HG03460 (cell line): ENCODE results near the gene IL18BP.

ENCODE experiments used
- ATAC-seq: cut with Tn5 transposase; IDR thresholded peaks from one replicate; pipeline ENCODE4 v1.9.1; 2021; ENCODE audit not compliant: unreplicated experiment

IL18BP gene

GRCh38 chr11:71996517-71996916 lies 2.2 kb upstream of the IL18BP start:
- ATAC-seq: no peak

- ATAC-seq: no peak
These were observed 1.8 kb upstream of the IL18BP start for GRCh38 chr11:71996946-71997345.

- ATAC-seq: no peak
These were observed 1.1 kb upstream of the IL18BP start for GRCh38 chr11:71997594-71997993.

- ATAC-seq: no peak
These were observed 648 bp upstream of the IL18BP start for GRCh38 chr11:71998061-71998460.

- ATAC-seq: no peak
These were observed 653 bp downstream of the IL18BP start for GRCh38 chr11:71999362-71999761.

- ATAC-seq: no peak
These were observed 1.1 kb downstream of the IL18BP start for GRCh38 chr11:71999798-72000197.

- ATAC-seq: no peak
These were observed 1.6 kb downstream of the IL18BP start for GRCh38 chr11:72000202-72000867.

- no peak for ATAC-seq
These were observed 2.6 kb downstream of the IL18BP start for GRCh38 chr11:72001285-72001684.

GRCh38 chr11:72001834-72002591 lies 3.3 kb downstream of the IL18BP start:
- no peak for ATAC-seq

GRCh38 chr11:72002841-72003775 lies 4.4 kb downstream of the IL18BP start:
- ATAC-seq: no peak

GRCh38 chr11:72003776-72004171 lies 5.1 kb downstream of the IL18BP start:
- ATAC-seq: no peak

- no peak for ATAC-seq
These were observed 6.0 kb downstream of the IL18BP start for GRCh38 chr11:72004515-72005346.

GRCh38 chr11:72005347-72006260 lies 6.9 kb downstream of the IL18BP start:
- no peak for ATAC-seq

GRCh38 chr11:72006309-72007088 lies 7.8 kb downstream of the IL18BP start:
- ATAC-seq: no peak

GRCh38 chr11:72007089-72007476 lies 8.4 kb downstream of the IL18BP start:
- no peak for ATAC-seq

GRCh38 chr11:72007587-72007986 lies 8.9 kb downstream of the IL18BP start:
- no peak for ATAC-seq

GRCh38 chr11:72008728-72009127 lies 10.0 kb downstream of the IL18BP start:
- no peak for ATAC-seq

GRCh38 chr11:72009156-72009555 lies 10.4 kb downstream of the IL18BP start:
- ATAC-seq: no peak
